Measurements from ENCODE around the gene TPK1.

The TPK1 gene

GRCh38 chr7:144497282-144497681 is 338.6 kb downstream of the TPK1 start:
- H3K4me3 ChIP-seq (ENCODE audit: low read length), result no peak overlapping the region
- TF ChIP-seq CTCF (conservative IDR thresholded peaks at IDR 0.05; ENCODE audit: low read depth, low read length), result no peak
- no peak for DNase-seq (ENCODE audit: low read depth)

DNA sequence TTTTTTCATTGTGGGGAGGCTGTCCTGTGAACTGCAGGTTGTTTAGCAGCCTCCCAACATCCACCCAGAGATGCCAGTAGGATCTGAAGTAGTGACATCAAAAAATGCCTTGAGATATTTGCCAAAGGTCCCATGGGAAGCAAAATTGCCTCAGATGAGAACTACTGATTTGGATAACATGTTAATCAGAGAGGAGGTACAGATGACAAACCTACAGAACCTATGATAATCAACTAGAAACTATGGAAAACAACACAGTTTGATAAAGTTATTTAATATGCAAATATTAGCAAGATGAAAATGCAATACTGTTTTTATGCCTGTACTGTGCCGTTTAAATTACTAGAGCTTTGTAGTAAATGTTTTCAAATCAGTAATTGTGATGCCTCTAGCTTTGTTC is 341.5 kb downstream of the TPK1 start:
- TF ChIP-seq CTCF (conservative IDR thresholded peaks at IDR 0.05; ENCODE audit: low read depth, low read length), result no peak
- H3K4me3 ChIP-seq (ENCODE audit: low read length), result no peak overlapping the region
- DNase-seq (ENCODE audit: low read depth), result no peak

DNA sequence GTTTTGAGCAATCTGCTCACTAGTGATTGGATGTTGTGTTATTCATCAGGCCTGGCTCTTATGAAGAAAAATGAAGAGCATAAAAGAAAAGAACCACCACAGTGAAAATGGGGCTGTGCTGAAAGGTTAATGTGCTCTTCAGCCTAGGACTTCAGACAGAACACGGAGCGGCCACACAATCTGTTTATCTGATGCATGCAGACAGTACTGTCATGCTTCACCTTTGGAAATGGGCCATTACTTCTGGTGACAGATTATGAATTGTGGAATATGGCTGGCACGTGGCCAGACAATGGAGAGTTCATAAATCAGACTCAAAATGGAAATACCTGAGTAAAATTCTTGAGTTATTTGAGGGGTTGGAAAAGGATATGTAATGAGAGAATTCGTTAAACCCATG is 346.3 kb downstream of the TPK1 start:
- TF ChIP-seq CTCF (conservative IDR thresholded peaks at IDR 0.05; ENCODE audit: low read depth, low read length), result no peak
- no peak overlapping the region for H3K4me3 ChIP-seq (ENCODE audit: low read length)
- no peak for DNase-seq (ENCODE audit: low read depth)

DNA sequence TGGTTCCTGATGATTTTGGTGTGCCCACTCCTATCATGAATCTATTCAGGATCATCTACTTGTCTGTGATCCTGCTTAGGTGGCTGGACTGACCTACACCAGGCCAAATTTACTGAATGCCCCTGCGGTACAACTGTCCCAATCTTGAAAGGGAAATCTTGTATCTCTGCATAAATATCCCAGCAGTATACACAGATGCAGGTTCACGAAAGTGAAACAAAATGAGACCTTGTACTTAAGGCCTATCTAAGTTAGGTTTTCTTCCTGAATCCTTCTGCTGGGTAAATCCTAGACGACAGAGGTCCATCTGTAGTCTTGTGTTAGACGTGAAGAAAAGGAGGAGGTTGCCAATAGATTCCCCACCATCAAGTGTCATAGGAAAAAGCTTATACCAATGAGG is 346.9 kb downstream of the TPK1 start:
- no peak overlapping the region for H3K4me3 ChIP-seq (ENCODE audit: low read length)
- TF ChIP-seq CTCF (conservative IDR thresholded peaks at IDR 0.05; ENCODE audit: low read depth, low read length), result no peak
- DNase-seq (ENCODE audit: low read depth), result no peak

DNA sequence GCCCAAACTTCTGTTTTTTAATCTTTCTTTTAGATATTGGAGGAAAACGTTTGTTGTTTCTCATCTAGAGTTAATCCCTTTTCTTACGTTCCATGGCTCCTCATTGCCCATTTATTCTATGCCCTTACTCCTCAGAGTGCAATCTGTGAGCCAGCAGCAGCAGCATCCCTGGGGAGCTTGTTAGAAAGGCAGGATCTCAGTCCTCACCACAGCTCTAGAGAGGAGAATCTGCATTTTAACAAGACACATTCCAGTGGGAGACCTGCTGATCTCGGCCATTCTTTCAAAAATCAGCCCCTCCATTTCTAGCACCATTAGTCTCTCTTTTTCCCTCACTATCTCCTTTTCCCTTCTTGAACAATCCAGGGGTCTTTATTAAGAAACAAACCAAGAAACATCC is 348.0 kb downstream of the TPK1 start:
- no peak for DNase-seq (ENCODE audit: low read depth)
- TF ChIP-seq CTCF (conservative IDR thresholded peaks at IDR 0.05; ENCODE audit: low read depth, low read length), result no peak

GRCh38 chr7:144484445-144484844 is 351.4 kb downstream of the TPK1 start:
- no peak overlapping the region for H3K4me3 ChIP-seq (ENCODE audit: low read length)
- no peak for TF ChIP-seq CTCF (conservative IDR thresholded peaks at IDR 0.05; ENCODE audit: low read depth, low read length)
- no peak for DNase-seq (ENCODE audit: low read depth)

More for the DNA sequence above, 348.0 kb downstream of the TPK1 start:
- no peak overlapping the region for H3K4me3 ChIP-seq (ENCODE audit: low read length)

- no peak for DNase-seq (ENCODE audit: low read depth)
- no peak overlapping the region for H3K4me3 ChIP-seq (ENCODE audit: low read length)
- TF ChIP-seq CTCF (conservative IDR thresholded peaks at IDR 0.05; ENCODE audit: low read depth, low read length), result no peak
Observed at GRCh38 chr7:144483189-144483588, 352.7 kb downstream of the TPK1 start.

Measured in retinal pigment epithelial cell (primary cell).